HG02642 (cell line): Measurements from ENCODE around the gene YBX3.
A peak's percentile ranks its signal among the peaks of the same experiment; 100 is the strongest.
"Not testable (repeated sequence)": the region's sequence is repeated elsewhere in the genome, so short reads cannot be mapped to it uniquely, and the experiment has no call there.

Experiments
- ATAC-seq: cut with Tn5 transposase; IDR thresholded peaks from one replicate; pipeline ENCODE4 v1.9.1; 2021; ENCODE audit warnings: mild to moderate bottlenecking; ENCODE audit not compliant: unreplicated experiment, poor library complexity

Gene YBX3

GRCh38 chr12:10722905-10723746 lies at the start of gene YBX3:
Gene YBX3 (minus strand): TSS chr12:10723323. CDS start chr12:10723111, 212 bp downstream.
- ATAC-seq: peak; percentile 48

GRCh38 chr12:10771132-10771733 lies 48.1 kb upstream of the YBX3 start:
- no peak for ATAC-seq

- ATAC-seq: no peak
These were observed 36.5 kb upstream of the YBX3 start for GRCh38 chr12:10759657-10760056.

DNA sequence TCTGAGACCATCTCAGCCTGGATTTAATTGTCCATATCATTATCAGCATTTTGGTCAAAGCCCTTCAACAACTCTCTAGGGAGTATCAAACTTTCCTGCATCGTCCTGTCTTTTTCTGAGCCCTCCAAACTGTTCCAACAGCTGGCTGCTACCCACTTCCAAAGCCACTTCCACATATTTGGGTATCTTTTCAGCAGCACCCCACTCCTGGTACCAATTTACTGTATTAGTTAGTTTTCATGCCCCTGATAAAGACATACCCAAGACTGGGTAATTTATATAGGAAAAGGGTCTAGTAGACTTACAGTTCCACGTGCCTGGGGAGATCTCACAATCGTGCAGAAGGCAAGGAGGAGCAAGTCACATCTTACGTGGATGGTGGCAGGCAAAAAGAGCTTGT lies 33.1 kb upstream of the YBX3 start:
- no peak for ATAC-seq

DNA sequence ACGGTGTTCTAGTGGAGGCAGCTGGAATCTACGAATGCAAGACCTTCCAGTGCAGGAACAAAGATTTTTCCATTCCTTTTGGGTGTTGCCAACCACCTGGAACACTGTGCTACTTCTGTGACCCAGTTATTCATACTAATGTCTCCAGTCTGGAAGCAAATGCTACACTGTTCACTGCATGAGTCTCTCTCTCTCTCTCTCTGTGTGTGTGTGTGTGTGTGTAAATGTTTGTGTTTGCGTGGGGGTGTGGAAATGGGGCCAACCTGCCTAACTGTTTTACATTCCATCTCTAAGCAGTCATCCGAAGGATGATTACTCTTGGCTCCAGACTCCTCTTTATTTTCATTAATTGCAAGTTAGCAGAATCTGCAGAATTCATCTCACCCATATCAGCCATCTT lies 29.9 kb upstream of the YBX3 start:
- no peak for ATAC-seq

- no peak for ATAC-seq
These were observed 27.2 kb upstream of the YBX3 start for GRCh38 chr12:10750385-10750727.

- peak; percentile 94 for ATAC-seq
These were observed 26.7 kb upstream of the YBX3 start for GRCh38 chr12:10749700-10750384.

DNA sequence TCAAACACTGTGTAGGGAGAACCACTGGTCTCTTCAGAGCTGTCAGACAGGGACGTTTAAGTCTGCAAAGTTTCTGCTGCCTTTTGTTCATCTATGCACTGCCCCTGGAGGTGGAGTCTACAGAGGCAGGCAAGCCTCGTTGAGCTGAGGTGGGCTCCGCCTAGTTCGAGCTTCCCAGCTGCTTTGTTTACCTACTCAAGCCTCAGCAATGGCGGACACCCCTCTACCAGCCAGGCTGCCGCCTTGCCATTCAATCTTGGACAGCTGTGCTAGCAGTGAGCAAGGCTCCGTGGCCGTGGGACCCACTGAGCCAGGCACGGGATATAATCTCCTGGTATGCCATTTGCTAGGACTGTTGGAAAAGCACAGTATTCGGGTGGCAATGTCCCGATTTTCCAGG lies 24.6 kb upstream of the YBX3 start:
- no peak for ATAC-seq

DNA sequence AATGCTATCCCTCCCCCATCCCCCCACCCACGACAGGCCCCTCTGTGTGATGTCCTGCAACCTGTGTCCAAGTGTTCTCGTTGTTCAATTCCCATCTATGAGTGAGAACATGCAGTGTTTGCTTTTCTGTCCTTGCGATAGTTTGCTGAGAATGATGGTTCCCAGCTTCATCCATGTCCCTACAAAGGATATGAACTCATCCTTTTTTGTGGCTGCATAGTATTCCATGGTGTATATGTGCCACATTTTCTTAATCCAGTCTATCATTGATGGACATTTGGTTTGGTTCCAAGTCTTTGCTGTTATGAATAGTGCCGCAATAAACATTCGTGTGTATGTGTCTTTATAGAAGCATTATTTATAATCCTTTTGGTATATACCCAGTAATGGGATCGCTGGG lies 20.3 kb upstream of the YBX3 start:
- ATAC-seq: not testable (repeated sequence)

DNA sequence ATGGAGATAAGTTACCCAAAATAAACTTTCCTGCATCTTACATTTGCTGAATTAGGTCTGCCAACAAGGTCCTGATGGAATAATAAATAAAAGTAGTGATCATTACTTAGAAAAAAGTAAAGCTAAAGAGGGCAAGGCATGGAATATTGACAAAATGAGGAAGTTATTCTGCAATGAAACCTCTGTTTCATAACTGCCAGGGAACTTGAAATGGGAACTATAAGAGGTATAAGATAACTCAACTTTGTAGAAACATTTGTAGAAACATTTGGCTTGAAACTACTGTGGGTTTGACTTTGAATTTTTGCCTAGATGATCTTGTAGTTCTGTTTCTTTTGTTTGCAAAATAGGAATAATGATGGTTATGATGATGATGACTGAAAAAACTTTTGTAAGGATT lies 18.7 kb upstream of the YBX3 start:
- ATAC-seq: no peak

GRCh38 chr12:10740182-10740581 lies 17.1 kb upstream of the YBX3 start:
- no peak for ATAC-seq

GRCh38 chr12:10739157-10740118 lies 16.3 kb upstream of the YBX3 start:
- ATAC-seq: no peak

- ATAC-seq: no peak
These were observed 14.1 kb upstream of the YBX3 start for GRCh38 chr12:10737249-10737648.

GRCh38 chr12:10736463-10736862 lies 13.3 kb upstream of the YBX3 start:
- ATAC-seq: no peak

GRCh38 chr12:10735428-10735827 lies 12.3 kb upstream of the YBX3 start:
- no peak for ATAC-seq

- no peak for ATAC-seq
These were observed 9.4 kb upstream of the YBX3 start for GRCh38 chr12:10732549-10732948.

- ATAC-seq: no peak
These were observed 8.9 kb upstream of the YBX3 start for GRCh38 chr12:10732066-10732465.

- no peak for ATAC-seq
These were observed 7.4 kb upstream of the YBX3 start for GRCh38 chr12:10730559-10730958.

DNA sequence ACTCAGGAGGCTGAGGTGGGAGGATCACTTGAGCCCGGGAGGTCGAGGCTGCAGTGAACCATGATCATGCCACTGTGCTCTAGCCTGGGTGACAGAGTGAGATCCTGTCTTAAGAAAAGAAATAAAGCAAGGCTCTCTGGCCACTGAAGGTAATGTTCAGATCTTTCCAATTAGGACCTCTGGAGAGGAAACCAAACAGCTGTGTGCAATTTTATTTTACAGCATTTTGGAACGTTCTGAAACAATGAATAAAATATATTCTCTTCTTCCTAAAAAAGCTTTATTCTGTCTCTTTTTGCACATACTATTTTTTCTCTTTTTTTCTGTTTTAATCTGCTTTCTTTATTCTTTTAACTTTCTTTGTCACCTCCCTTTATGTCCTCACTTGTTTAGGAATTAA lies 5.0 kb upstream of the YBX3 start:
- ATAC-seq: no peak

DNA sequence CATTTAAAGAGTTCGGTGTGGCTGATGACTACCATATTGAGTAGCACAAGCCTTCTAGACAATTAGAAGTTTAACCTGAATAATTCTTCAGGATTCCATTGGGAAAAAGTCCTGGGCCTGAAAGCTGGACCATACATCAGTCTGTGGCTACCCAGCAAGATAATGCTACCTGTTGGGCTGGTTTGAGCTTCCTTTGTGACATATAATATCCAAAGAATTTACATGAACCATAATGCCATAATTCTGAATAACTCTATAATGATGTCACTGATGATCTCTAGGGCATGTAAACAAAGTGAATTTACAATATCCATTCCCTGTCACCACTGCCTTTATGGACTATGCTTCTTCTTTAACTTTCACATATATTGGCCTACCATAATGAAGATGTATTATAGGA lies 3.8 kb upstream of the YBX3 start:
- no peak for ATAC-seq
